SH-SY5Y (cell line): ENCODE data around the gene SERPINA1.

Source experiments
- GATA2 ChIP-seq: IDR thresholded peaks from 2 replicates; pipeline ENCODE4 v1.6.1; 2011; ENCODE audit warnings: mild to moderate bottlenecking, low read depth, low read length
- GATA3 ChIP-seq: IDR thresholded peaks from 2 replicates; pipeline ENCODE4 v1.6.1; 2011; ENCODE audit warnings: low read depth, mild to moderate bottlenecking, low read length, moderate library complexity

- TF ChIP-seq GATA2, result no peak
- TF ChIP-seq GATA3, result no peak
Observed at GRCh38 chr14:94408546-94409095, 20.2 kb upstream of the SERPINA1 start.
